ENCODE data around the gene PAN3.
A peak's percentile ranks its signal among the peaks of the same experiment; 100 is the strongest.
"Not testable (repeated sequence)": the region's sequence is repeated elsewhere in the genome, so short reads cannot be mapped to it uniquely, and the experiment has no call there.

PAN3 gene, protein sequence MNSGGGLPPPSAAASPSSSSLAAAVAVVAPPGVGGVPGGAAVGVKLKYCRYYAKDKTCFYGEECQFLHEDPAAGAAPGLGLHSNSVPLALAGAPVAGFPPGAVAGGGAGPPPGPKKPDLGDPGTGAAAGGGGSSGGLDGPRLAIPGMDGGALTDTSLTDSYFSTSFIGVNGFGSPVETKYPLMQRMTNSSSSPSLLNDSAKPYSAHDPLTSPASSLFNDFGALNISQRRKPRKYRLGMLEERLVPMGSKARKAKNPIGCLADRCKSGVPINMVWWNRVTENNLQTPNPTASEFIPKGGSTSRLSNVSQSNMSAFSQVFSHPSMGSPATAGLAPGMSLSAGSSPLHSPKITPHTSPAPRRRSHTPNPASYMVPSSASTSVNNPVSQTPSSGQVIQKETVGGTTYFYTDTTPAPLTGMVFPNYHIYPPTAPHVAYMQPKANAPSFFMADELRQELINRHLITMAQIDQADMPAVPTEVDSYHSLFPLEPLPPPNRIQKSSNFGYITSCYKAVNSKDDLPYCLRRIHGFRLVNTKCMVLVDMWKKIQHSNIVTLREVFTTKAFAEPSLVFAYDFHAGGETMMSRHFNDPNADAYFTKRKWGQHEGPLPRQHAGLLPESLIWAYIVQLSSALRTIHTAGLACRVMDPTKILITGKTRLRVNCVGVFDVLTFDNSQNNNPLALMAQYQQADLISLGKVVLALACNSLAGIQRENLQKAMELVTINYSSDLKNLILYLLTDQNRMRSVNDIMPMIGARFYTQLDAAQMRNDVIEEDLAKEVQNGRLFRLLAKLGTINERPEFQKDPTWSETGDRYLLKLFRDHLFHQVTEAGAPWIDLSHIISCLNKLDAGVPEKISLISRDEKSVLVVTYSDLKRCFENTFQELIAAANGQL

DNA sequence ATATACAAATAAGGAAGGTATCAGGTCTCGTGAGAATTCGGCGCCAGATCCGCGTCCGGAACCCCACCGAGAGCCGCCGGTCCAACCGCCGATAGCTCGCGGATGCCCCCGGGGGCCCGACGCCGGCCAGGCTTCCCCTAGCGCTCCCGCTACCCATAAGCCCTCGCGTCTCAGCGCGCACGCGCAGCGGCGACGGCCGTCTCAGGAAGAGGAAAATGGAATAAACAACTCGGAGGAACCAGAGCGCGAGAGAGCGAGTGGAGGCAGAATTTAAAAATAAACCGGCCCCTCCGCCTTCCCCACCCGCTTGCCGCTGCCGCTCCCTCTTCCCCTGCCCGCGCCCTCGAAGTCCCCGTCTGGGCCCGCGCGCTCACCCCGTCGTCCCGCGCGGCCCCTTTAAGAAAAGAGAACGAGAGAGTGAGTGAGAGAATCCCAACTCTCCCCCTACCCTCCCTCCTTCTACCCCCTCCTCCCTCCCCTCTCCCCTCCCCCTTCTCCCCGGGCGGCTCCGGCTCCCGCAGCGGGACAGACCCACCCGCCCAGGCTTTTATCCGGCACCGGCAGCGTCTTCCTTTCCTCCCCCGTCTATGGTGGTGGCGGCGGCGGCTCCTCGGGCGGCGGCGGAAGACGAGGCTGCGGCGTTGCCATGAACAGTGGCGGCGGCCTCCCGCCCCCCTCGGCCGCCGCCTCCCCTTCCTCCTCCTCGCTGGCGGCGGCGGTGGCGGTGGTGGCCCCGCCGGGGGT lies at the start of gene PAN3:
Gene PAN3, plus strand, starts transcription at position 534 of the 744 bp plus-strand sequence. Its CDS starts 113 bp downstream, at position 647.
- peak; percentile 93 for DNase-seq

GRCh38 chr13:28089065-28089464 lies 49.3 kb upstream of the PAN3 start:
- DNase-seq = no peak

DNA sequence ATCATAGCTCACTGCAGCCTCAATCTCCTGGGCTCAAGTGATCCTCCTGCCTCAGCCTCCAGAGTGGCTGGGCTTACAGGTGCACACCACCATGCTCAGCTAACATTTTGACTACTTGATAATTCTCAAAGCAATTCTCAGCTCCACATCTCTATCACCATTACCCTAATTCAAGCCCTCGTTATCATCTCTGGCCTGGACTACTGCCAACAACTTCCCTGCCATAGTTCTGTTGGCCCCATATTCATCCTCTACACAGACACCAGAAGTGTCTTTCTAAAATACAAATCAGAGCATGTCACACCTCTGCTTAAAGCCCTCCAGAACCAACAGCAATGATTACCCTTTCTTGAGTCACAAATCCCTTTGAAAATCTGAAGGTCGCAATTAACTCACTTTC lies 45.9 kb upstream of the PAN3 start:
- DNase-seq = no peak

GRCh38 chr13:28093881-28094280 lies 44.5 kb upstream of the PAN3 start:
- DNase-seq = no peak

DNA sequence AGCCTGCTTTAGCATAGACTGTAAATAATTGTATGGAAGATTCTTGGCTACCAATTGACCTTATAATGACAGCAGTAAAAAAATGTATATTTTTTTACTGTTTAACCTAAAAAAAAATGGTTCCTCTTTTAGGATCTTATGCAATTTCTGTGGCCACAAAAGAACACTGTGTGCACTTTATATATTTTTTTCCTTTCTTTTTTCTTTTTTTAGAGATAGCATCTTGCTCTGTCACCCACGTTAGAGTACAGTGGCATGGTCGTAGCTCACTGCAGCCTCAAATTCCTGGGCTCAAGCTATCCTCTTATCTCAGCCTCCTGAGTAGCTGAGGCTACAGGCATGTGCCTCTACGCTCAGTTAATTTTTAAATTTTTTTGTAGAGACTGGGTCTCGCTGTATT lies 44.0 kb upstream of the PAN3 start:
- no peak for DNase-seq

DNA sequence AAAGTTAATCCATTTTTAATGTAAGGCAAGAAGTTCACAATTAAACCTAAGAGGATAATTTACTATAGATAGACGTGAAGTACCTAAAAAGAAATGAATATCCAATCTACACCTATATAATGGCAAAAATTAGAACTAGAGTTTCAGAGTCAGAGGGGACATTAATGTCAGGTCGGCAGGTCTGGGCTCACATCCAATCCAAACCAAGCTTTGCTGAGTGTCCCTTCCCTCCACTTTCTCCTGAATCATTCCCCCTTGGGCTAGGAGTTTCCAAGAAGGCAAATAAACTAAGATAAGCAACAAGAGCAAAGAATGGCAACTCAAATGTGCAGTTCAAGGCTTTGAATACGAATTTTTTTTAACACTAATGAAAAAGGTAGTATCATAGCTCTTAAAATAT lies 40.8 kb upstream of the PAN3 start:
- no peak for DNase-seq

DNA sequence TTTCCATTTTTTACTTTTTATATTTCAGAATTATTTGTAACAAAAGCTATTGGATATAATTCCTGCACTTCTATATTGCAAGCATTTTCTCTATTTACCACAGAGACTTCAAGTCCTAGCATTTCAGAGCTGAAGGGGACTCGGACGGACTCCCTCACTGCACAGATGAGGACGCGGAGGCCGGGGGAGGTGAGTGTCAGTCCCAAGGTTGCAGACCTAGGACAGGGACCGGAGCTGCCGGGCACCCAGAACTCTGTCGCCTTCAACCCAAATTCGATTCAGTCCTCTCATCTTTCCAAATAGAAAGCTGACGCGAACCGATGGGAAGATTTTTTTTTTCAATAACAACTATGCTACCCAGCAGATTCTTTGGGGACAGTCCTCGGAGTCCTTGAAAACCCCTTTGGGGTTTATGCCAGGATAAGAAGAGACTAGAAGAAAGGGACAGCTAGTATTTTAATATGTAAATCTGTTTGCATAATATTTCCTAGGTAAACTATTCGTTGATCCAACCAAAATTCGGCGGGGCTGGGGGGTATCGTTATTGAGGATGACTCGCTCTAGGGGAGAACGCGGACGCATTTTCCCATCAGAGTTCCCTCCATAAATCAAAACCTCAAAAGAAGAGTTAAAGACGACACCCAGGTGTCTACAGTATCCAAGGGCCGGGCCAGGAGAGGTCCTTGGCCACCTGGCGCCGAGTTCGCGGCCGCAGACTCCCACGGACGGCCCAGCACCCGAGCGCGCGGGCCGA lies 38.8 kb upstream of the PAN3 start:
- DNase-seq = no peak

DNA sequence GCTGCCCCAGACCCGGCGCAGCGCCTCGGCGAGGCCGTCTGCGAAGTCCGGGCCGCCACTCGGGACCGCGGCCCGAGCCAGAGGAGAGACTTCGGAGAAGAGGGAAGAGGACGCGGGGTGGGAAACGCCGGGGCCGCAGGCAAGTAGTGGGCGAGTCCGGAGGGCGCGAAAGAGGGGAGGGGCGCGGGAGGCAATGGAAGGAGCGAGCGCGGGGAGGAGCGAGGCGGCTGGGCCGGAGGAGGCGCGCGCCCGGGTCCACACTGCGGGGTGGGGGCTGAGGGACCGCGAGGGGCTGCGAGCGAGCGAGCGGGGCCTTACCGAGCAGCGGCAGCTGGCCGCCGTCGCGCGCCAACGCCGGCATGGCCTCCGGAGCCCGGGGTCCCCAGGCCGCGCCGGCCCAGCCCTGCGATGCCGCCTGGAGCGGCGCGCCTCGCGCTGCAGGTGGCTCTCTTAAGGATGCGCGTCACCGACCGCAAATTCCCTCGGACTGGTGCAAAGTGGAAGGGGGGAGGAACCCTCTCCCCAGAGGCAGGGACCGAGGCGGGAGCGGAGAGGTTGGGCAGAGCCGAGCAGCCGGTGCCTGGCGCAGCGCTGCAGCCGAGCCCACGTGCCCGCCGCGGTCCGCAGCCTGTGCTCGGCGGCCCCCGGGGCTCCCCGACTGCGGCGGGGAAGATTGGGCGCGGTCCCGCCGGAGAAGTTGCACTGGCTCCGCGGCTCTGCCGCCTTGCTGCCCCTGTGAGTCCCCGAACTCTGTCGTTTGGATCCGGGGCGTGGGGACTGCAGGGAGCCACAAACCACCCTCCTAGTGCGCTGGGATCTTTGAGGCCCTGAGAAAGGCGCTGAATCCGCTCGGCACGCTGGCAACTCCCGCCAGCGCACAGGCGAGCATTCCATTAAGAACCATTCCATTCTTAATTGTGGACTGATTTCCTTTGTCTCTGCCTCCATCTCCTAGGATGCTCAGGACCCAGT lies 37.9 kb upstream of the PAN3 start, which contains the start of gene FLT3:
Gene FLT3, minus strand, starts transcription at position 427 of the 972 bp plus-strand sequence. Its CDS starts 66 bp downstream, at position 361.
- peak; percentile 41 for DNase-seq

DNA sequence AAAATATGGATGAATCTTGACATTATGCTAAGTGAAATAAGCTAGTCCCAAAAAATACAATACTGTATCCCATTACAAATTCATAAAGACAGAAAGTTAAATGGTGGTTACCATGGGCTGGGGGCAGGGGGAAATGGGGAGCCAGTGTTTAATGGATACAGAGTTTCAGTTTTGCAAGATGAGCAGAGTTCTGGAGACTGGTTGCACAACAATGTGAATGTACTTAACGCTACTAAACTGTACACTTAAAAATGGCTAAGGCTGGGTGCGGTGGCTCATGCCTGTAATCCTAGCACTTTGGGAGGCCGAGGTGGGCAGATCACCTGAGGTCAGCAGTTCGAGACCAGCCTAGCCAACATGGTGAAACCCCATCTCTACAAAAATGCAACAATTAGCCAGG lies 36.5 kb upstream of the PAN3 start:
- DNase-seq = not testable (repeated sequence)

DNA sequence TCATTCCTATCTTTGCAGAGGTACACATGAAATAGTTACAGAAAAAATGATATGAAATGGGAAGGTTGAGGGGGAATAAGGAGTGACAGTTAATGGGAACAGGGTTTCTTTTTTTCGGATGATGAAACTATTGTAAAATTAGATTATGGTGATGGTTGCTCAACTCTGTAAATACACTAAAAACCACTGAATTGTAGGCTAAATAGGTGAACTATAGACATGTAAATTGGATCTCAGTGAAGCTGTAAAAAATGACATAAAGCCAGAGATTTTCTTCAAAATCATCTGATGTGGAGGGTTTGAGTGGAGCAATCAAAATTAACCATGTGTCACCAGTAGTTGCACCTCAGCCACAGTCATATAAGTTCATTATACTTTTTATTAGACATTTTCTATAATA lies 31.4 kb upstream of the PAN3 start:
- no peak for DNase-seq

DNA sequence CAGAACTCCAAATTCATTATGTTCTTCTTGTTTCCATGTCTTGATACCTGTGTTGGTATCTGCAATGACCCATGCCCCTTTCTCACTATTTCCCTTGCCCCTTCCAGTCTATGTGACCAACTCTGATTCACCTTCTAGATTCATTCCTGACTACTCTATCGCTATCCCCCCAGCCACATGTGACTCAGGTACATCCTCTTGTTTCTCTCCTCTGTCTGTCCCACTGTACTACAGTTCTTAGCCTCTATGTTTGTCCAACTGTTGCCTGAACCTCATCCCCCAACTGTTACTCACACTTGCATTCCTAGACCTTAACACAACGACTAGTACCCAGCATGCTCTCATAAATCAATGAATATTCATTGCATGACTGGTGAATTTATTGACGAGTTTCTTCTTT lies 27.9 kb upstream of the PAN3 start:
- DNase-seq = no peak

- DNase-seq = no peak
Observed at GRCh38 chr13:28116736-28117135, 21.6 kb upstream of the PAN3 start.

DNA sequence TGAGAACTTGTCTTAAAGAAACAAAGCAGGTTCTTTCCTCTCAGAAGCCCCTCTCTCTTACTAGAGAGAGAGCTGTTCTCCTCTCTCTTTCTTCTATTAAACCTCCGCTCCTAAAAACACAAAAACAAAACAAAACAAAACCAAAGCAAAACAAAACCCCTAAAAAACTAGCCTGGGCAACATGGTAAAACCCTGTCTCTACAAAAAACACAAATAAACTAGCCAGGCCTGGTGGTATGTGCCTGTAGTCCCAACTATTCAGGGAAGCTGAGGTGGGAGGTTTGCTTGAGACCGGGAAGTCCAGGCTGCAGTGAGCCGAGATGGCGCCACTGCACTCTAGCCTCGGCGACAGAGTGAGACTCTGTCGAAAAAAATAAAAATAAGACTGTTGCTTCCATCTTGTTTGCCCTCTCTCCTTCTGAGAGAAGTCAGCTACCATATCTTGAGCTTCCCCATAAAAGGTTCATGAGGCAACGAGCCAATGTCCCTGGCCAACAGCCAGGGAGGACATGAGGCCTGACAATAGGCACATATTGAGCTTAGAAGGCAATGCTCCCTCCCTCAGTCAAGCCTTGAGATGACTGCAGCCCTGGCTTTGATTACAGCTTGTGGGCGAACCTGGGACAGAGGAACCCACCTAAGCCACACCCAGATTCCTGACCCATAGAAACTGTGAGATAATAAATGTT lies 20.5 kb upstream of the PAN3 start:
- no peak for DNase-seq

DNA sequence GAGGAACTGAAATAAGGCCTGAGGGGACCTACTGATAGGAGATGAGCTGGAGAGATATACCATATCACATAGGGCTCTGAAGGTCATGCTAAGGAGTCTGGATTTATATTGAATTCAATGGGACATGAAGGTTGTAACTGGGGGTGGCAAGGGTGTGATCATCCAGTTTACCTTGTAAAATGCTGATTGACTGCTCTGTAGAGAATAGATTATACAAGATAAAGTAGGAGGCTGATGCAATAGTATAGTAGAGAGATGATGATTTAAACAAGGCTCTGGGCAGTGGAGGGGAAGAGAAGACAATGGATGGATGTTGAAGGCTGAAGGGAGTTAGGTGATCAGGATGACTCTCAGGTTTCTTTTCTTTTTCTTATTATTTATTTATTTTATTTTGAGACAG lies 18.0 kb upstream of the PAN3 start:
- no peak for DNase-seq

DNA sequence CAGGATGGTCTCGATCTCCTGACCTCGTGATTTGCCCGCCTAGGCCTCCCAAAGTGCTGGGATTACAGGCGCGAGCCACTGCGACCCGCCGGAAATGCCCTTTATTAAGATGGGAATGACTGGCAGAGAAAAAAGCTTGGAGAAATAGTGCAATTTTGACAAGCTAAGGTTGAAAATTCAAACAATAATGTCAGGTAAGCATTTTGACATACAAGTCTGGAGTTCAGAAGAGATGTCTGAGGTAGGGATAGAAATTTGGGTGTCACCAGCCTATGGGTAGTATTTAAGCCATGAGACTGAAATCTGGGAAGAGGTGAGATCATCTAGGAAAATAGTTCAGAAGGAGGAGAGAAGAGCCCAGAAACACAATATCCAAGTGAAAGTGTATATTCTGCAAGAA lies 17.1 kb upstream of the PAN3 start:
- DNase-seq = no peak

GRCh38 chr13:28128030-28128429 lies 10.3 kb upstream of the PAN3 start:
- DNase-seq = no peak

DNA sequence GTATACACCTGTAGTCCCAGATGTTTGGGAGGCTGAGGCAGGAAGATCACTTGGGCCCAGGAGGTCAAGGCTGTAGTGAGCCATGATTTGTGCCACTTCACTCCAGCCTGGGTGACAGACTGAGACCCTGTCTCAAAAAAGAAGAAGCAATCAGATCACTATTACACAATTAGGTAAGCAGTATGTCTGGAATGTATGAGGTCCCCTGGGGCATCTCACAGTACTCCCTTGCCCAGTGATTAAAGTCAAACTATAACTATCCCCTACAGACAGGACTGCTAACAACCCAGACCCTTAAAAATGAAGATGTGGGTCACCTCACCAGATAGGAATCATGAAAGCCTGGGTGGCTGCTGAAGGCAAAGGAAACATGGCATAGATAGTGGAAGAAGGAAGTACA lies 9.4 kb upstream of the PAN3 start:
- DNase-seq = no peak

GRCh38 chr13:28129911-28130693 lies 8.2 kb upstream of the PAN3 start:
- DNase-seq = no peak

- no peak for DNase-seq
Observed at GRCh38 chr13:28131646-28132045, 6.7 kb upstream of the PAN3 start.

DNA sequence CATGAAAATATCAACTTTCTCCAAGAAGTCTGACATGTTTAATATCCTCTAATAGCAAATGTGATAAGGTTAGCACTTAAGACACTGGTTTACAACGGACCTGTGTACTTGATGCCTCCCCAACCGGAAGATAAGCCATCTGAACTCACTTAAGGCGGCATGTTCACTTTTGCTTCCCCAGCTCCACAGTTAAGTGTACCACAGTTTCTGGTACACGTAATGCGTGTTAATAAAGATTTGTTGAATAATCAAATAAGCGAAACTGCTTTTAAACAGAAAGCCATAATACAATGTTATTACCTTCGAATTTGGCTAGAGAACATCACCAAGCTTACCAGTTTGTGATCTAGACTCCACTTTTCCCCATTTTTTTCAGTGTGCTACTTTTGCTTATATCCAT lies 1.4 kb upstream of the PAN3 start:
- peak; percentile 31 for DNase-seq
